ENCODE results near the gene DPPA3.

DPPA3 gene

DNA sequence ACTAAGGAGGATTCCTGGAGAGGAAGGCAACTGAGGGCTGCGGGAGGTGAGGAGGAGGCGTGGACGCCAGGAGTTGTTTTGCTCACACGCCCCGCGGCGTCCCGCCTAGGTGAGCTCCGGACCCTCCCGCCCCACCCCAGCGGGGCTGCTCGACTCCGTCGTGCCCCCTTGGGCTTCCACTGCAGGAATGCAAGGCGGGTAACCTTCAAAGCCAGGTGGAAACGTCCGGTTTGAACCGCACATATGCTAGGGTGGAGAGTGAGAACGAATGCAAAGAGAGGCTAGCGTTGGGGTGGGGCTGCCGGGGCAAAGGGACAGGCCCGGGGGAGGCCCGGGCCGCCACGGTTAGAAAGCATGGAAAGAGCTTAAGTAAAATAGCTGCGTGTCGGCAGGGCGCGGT, 5.4 kb upstream of the DPPA3 start:
- TF ChIP-seq, protein P1, sequence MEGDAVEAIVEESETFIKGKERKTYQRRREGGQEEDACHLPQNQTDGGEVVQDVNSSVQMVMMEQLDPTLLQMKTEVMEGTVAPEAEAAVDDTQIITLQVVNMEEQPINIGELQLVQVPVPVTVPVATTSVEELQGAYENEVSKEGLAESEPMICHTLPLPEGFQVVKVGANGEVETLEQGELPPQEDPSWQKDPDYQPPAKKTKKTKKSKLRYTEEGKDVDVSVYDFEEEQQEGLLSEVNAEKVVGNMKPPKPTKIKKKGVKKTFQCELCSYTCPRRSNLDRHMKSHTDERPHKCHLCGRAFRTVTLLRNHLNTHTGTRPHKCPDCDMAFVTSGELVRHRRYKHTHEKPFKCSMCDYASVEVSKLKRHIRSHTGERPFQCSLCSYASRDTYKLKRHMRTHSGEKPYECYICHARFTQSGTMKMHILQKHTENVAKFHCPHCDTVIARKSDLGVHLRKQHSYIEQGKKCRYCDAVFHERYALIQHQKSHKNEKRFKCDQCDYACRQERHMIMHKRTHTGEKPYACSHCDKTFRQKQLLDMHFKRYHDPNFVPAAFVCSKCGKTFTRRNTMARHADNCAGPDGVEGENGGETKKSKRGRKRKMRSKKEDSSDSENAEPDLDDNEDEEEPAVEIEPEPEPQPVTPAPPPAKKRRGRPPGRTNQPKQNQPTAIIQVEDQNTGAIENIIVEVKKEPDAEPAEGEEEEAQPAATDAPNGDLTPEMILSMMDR (IDR thresholded peaks at IDR 0.05; ENCODE audit: low read depth, low read length, missing control alignments), result no peak
- no peak for DNase-seq (ENCODE audit: low read depth)
- in situ Hi-C loops (cut with HindIII; ENCODE audit: low sequenced_read_pairs), result no loop called here
- H3K4me3 ChIP-seq (ENCODE audit: low read depth, low read length), result no peak overlapping the region

DNA sequence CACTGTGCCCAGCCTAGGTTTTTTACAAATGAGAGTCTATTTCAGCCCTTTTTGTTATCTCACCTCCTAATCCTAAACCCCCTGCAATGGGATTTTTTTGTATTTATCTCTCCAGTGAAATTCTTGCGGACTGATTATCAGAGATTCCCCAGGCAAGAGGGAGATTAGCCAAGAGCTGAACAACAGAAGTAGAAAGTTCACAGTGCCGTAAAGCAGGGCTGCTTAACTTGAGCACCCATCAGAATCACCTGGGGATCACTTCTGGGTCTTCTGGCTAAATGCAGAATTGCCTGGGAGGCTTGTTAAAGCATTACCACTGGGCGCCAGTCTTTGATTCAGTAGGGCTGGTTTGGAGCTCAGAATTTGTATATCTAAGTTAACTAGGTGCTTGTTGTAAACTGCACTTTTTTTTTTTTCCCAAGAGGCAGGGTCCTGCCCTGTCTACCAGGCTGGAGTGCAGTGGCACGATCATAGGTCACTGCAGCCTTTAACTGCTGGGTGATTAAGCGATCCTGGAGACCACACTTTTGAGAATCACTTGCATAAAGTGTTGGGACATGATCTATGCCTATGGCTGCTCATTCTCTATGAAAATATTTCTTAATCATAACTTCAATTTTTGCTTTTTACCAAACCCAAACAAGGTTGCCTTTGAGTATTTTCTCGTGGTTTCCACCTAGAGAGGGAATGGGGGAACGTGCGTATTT, 1.1 kb upstream of the DPPA3 start:
- in situ Hi-C loops (cut with HindIII; ENCODE audit: low sequenced_read_pairs), result no loop called here
- DNase-seq (ENCODE audit: low read depth), result no peak
- TF ChIP-seq, protein P1 (IDR thresholded peaks at IDR 0.05; ENCODE audit: low read depth, low read length, missing control alignments), result no peak

DNA sequence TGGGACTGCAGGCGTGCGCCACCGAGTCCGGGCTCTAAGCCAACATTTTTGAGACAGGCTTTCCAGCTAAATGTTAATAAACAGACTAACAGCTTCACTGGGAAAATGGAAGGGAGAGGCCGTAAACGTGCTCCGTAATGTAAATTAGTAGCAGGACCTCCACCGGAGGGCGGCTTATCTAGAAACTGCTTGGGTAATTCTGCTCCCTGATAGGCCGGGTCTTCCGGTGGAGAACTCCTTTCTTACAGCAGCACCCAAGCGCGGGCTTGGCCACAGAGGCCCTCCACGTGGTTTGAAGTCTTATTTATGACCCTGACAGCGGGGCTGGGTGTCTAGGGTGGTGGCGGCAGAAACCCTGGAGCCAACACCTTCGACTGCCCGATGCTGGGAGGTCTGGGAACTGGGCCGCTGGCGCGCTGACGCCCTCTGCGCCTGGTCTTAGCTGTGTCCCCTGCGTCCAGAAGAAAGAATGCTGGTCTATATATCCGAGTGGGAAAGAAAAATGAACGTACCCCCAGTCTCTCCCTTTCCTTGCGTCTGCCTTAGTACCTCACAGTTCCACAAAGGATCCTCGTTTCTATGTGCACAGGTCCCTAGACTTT, 1.7 kb downstream of the DPPA3 start:
- TF ChIP-seq, protein P1 (IDR thresholded peaks at IDR 0.05; ENCODE audit: low read depth, low read length, missing control alignments), result no peak
- no peak overlapping the region for H3K4me3 ChIP-seq (ENCODE audit: low read depth, low read length)
- in situ Hi-C loops (cut with HindIII; ENCODE audit: low sequenced_read_pairs), result no loop called here
- DNase-seq (ENCODE audit: low read depth), result no peak

More for the DNA sequence above, 1.1 kb upstream of the DPPA3 start:
- H3K4me3 ChIP-seq (ENCODE audit: low read depth, low read length), result no peak overlapping the region

DNA sequence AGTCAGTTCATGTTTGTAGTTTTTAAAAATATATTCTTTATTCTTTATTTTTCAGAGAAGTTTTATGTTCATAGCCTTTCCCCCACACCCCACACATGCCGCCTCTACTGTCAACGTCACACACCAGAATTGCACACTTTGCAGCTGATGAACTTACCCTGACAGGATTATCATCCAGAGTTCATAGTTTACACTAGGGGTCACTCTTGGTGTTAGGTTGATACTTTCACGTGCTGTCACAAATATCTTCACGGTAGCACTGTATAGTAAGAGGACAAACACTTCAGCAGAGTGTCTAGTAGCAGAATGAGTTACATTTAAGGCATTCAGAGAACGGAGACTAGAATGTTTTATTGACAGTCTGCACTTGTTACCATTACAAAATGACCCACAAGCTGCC, 5.1 kb downstream of the DPPA3 start:
- no peak overlapping the region for H3K4me3 ChIP-seq (ENCODE audit: low read depth, low read length)
- DNase-seq (ENCODE audit: low read depth), result no peak
- TF ChIP-seq, protein P1 (IDR thresholded peaks at IDR 0.05; ENCODE audit: low read depth, low read length, missing control alignments), result no peak
- in situ Hi-C loops (cut with HindIII; ENCODE audit: low sequenced_read_pairs), result no loop called here

DNA sequence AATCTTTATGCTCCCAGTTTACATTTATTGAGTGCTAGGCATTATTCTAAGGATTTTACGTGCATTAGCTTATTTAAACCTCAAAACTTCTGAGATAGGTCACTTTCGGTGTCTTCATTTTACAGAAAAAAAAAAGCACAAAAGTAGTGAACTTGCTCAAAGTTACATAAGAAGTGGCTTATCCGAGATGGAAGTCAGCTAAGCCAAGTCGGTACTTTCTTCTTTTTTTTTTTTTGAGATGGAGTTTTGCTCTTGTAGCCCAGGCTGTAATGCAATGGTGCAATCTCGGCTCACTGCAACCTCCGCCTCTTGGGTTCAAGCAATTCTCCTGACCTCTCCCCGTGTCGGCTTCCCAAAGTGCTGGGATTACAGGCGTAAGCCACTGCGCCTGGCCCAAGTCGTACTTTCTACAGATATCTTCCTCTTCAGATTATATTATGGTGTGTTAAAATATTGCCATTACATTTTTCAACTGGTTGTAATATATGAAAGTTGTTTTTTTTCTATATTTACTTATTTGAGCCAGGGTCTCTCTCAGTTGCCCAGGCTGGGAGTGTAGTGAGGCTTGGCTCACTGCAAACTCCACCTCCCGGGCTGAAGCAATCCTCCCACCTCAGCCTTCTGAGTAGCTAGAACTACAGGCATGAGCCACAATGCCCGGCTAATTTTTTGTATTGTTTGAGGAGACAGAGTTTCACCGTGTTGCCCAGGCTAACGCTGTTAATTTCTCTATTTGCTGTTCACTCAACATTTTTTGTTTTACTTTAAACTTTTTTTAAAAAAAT, 8.9 kb downstream of the DPPA3 start:
- no peak for DNase-seq (ENCODE audit: low read depth)
- TF ChIP-seq, protein P1 (IDR thresholded peaks at IDR 0.05; ENCODE audit: low read depth, low read length, missing control alignments), result no peak
- H3K4me3 ChIP-seq (ENCODE audit: low read depth, low read length), result no peak overlapping the region
- in situ Hi-C loops (cut with HindIII; ENCODE audit: low sequenced_read_pairs), result no loop called here

DNA sequence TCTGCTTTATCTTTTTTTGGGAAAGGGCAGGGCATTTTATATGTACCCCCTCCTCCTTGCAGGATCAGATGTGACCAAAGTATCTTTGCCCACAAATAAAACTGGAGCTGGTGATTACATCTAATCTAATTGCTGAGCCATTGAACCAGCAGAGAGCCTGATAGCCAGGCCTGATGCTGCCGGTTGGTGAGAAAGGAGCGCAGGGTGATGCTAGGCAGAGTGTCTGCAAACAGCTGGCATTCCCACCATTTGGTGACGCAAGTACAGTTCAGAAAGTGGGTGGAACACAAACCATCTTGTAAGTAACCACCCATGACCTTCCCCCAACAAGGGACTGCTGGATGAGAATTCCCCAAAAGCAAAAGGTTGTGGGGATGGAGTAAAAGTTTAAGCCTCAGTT, 12.7 kb downstream of the DPPA3 start:
- TF ChIP-seq, protein P1 (IDR thresholded peaks at IDR 0.05; ENCODE audit: low read depth, low read length, missing control alignments), result no peak
- no peak overlapping the region for H3K4me3 ChIP-seq (ENCODE audit: low read depth, low read length)
- in situ Hi-C loops (cut with HindIII; ENCODE audit: low sequenced_read_pairs), result no loop called here
- no peak for DNase-seq (ENCODE audit: low read depth)

Measured in astrocyte of the cerebellum (primary cell).